A673 (cell line): Measurements from ENCODE around the gene WDR18. TPM values are rescaled to one million over a fixed set of nuclear protein-coding genes. Genes with fewer than 3 reads are reported as not detected.

ENCODE experiments used
- BruUV-seq: library from RNA; stranded (reverse); fragments of 400-500 nt; replicated peaks from 2 replicates; lab custom pipeline; 2021; lab: Mats Ljungman, UMichigan
- CTCF ChIA-PET: fragments of 300-600 bp; sonication (Branson Sonifier 250); formaldehyde crosslinking; loops from one replicate; lab custom pipeline; 2022; ENCODE audit warnings: antibody characterized with exemption; lab: Charles Lee
- POLR2A ChIA-PET: fragments of 300-600 bp; sonication (Branson Sonifier 250); formaldehyde crosslinking; loops from one replicate; lab custom pipeline; 2022; ENCODE audit warnings: antibody characterized with exemption; ENCODE audit not compliant: low non-redundant PET; lab: Charles Lee
- DNase-seq: peaks from one replicate; pipeline ENCODE4 v3.0.0-alpha.2; 2015; ENCODE audit warnings: low spot score
- H3K27ac ChIP-seq: fragments of 200-600 bp; sonication (generic); 2 replicates; pipeline ENCODE4 v1.5.1; 2016; ENCODE audit warnings: mixed run types, low read depth, mild to moderate bottlenecking, mixed read lengths, antibody characterized with exemption, low read length; ENCODE audit not compliant: poor library complexity, severe bottlenecking
- H3K27me3 ChIP-seq: fragments of 200-600 bp; sonication (generic); replicated peaks from 2 replicates; pipeline ENCODE4 v1.6.1; 2017; ENCODE audit warnings: mixed run types, low read depth, mild to moderate bottlenecking, mixed read lengths, antibody characterized with exemption, low read length; ENCODE audit not compliant: insufficient read depth, poor library complexity
- H3K36me3 ChIP-seq: fragments of 200-600 bp; sonication (generic); 2 replicates; pipeline ENCODE4 v1.6.1; 2016; ENCODE audit warnings: mixed run types, mild to moderate bottlenecking, mixed read lengths, antibody characterized with exemption, low read length; ENCODE audit not compliant: insufficient read depth, poor library complexity, severe bottlenecking
- H3K4me1 ChIP-seq: fragments of 200-600 bp; sonication (generic); 2 replicates; pipeline ENCODE4 v1.6.1; 2017; ENCODE audit warnings: mixed run types, mild to moderate bottlenecking, mixed read lengths, antibody characterized with exemption, low read length; ENCODE audit not compliant: insufficient read depth, poor library complexity, severe bottlenecking
- H3K4me3 ChIP-seq: fragments of 200-600 bp; sonication (generic); 2 replicates; pipeline ENCODE4 v1.5.1; 2016; ENCODE audit warnings: low read depth, mixed run types, mild to moderate bottlenecking, mixed read lengths, low read length; ENCODE audit not compliant: poor library complexity, severe bottlenecking
- H3K9me3 ChIP-seq: fragments of 200-600 bp; sonication (generic); 2 replicates; pipeline ENCODE4 v1.6.1; 2016; ENCODE audit warnings: mixed run types, low read depth, mild to moderate bottlenecking, mixed read lengths, antibody characterized with exemption, low read length; ENCODE audit not compliant: poor library complexity, severe bottlenecking
- EZH2 ChIP-seq: fragments of 200-600 bp; sonication (generic); IDR thresholded peaks from 2 replicates; pipeline ENCODE4 v1.6.1; 2017; ENCODE audit warnings: borderline replicate concordance, low read depth, mild to moderate bottlenecking, mixed read lengths, antibody characterized with exemption, low read length; ENCODE audit not compliant: poor library complexity, severe bottlenecking
- intact Hi-C: fragments of 100-400 bp; cut with micrococcal nuclease; formaldehyde crosslinking; loops from one replicate; pipeline ENCODE4 v1.10.0; 2022; ENCODE audit not compliant: unreplicated experiment
- total RNA-seq: library from RNA; stranded (reverse); gene quantifications from 2 replicates; pipeline ENCODE4 v1.2.3, GENCODE V29; 2021
- TF ChIP-seq, protein P1 (sequence below): fragments of 300-800, 200-600 bp; sonication (generic); conservative IDR thresholded peaks from 2 replicates; pipeline ENCODE4 v1.5.1; 2017; ENCODE audit warnings: low read depth, mild to moderate bottlenecking, antibody characterized with exemption, low read length, moderate library complexity, mixed read lengths

WDR18 gene
- total RNA-seq, 1 experiment from 2014 or later, result 109 TPM

DNA sequence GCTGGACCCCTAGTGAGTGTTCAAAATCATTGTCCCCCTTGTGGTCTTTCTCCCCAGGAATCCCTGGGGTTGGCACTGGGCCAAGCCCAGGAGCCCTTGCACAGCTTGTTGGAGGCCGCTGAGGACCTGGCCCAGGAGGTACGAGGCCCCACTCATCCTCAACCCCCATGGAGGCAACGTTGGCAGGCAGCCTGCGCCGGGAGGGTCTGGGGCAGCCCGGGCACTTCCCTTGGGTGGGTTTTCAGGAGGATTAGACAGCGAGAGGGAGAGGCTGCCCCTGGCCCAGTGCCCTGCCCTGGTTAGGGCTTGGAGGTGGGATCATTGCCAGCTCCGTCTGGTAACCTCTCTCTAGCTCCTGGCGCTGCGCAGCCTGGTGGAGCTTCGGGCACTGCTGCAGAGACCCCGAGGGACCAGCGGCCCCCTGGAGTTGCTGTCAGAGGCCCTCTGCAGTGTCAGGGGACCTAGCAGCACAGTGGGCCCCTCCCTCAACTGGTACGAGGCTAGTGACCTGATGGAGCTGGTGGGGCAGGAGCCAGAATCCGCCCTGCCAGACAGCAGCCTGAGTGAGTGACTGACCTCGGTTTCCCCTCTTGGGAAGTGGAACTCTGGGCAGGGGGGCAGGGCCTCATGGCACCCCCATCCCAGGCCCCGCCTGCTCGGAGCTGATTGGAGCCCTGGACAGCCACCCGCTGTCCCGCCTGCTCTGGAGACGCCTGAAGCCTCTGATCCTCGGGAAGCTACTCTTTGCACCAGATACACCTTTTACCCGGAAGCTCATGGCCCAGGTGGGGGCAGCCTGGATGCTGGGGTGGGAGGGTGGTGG, 58.8 kb downstream of the WDR18 start:
- Histone ChIP-seq H3K27me3 (no peaks in the 10 kb centered on the region), H3K27ac (peak overlapping the region; percentile 73), H3K36me3 (no peaks in the 10 kb centered on the region), H3K9me3 (no peaks in the 10 kb centered on the region), H3K4me3 (peak overlapping the region; percentile 54), H3K4me1 (peaks cover 31% of the 10 kb centered on the region)
- peak; percentile 57 for DNase-seq
- ChIA-PET CTCF (no interaction called here), POLR2A (interaction anchor here (0.6 kb wide), 1 partner anchor 24 kb away, joined by 13 read pairs; the partner anchor contains the start of gene ARHGAP45)
- intact Hi-C loops, result no loop called here
- BruUV-seq, result no TSS peak
- TF ChIP-seq, protein P1, sequence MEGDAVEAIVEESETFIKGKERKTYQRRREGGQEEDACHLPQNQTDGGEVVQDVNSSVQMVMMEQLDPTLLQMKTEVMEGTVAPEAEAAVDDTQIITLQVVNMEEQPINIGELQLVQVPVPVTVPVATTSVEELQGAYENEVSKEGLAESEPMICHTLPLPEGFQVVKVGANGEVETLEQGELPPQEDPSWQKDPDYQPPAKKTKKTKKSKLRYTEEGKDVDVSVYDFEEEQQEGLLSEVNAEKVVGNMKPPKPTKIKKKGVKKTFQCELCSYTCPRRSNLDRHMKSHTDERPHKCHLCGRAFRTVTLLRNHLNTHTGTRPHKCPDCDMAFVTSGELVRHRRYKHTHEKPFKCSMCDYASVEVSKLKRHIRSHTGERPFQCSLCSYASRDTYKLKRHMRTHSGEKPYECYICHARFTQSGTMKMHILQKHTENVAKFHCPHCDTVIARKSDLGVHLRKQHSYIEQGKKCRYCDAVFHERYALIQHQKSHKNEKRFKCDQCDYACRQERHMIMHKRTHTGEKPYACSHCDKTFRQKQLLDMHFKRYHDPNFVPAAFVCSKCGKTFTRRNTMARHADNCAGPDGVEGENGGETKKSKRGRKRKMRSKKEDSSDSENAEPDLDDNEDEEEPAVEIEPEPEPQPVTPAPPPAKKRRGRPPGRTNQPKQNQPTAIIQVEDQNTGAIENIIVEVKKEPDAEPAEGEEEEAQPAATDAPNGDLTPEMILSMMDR, result no peak
- no peak for TF ChIP-seq EZH2

Other genes with a start within 250 kb of the WDR18 start
- 0.11 TPM in 1 of 2 replicates, not detected in the other for gene MISP, start 233.2 kb upstream of the WDR18 start, total RNA-seq
- gene PTBP1, start 186.9 kb upstream of the WDR18 start, total RNA-seq, result 713 and 800 TPM in 2 replicates
- 13.3 and 20.1 TPM in 2 replicates for gene PLPPR3, start 162.4 kb upstream of the WDR18 start, total RNA-seq
- not detected in 2 replicates for gene AZU1, start 156.5 kb upstream of the WDR18 start, total RNA-seq
- not detected in 2 replicates for gene PRTN3, start 143.3 kb upstream of the WDR18 start, total RNA-seq
- gene ELANE, start 132.0 kb upstream of the WDR18 start, total RNA-seq, result not detected in 2 replicates
- gene CFD, start 124.7 kb upstream of the WDR18 start, total RNA-seq, result 1.1 and 1.4 TPM in 2 replicates
- gene MED16, start 91.2 kb upstream of the WDR18 start, total RNA-seq, result 83.0 and 86.3 TPM in 2 replicates
- gene RNU6-9, start 90.9 kb upstream of the WDR18 start, total RNA-seq, result not detected in 2 replicates
- gene R3HDM4, start 71.1 kb upstream of the WDR18 start, total RNA-seq, result 39.3 and 45.5 TPM in 2 replicates
- gene KISS1R, start 67.0 kb upstream of the WDR18 start, total RNA-seq, result 0.20 TPM in 1 of 2 replicates, not detected in the other
- 19.6 and 26.3 TPM in 2 replicates for gene ARID3A, start 58.3 kb upstream of the WDR18 start, total RNA-seq
- not detected in 2 replicates for gene GRIN3B, start 16.1 kb downstream of the WDR18 start, total RNA-seq
- 151 and 170 TPM in 2 replicates for gene TMEM259, start 36.8 kb downstream of the WDR18 start, total RNA-seq
- not detected in 2 replicates for gene RNU6-2, start 37.2 kb downstream of the WDR18 start, total RNA-seq
- gene CNN2, start 42.3 kb downstream of the WDR18 start, total RNA-seq, result 112 and 146 TPM in 2 replicates
- 12.0 and 21.2 TPM in 2 replicates for gene ABCA7, start 55.8 kb downstream of the WDR18 start, total RNA-seq
- gene ARHGAP45, start 82.8 kb downstream of the WDR18 start, total RNA-seq, result 3.2 and 3.4 TPM in 2 replicates
- 342 and 343 TPM in 2 replicates for gene POLR2E, start 111.0 kb downstream of the WDR18 start, total RNA-seq
- gene GPX4, start 119.6 kb downstream of the WDR18 start, total RNA-seq, result 368 and 435 TPM in 2 replicates
- 46.9 and 51.8 TPM in 2 replicates for gene SBNO2, start 189.9 kb downstream of the WDR18 start, total RNA-seq
- gene STK11, start 221.4 kb downstream of the WDR18 start, total RNA-seq, result 64.9 and 73.2 TPM in 2 replicates